GM12873 (cell line): Measurements from ENCODE around the gene P2RX3.

ENCODE experiments used
- CTCF ChIP-seq: IDR thresholded peaks from 2 replicates; pipeline ENCODE4 v1.5.1; 2012; ENCODE audit warnings: low read depth, mild to moderate bottlenecking, moderate library complexity, low read length, control low read depth; ENCODE audit not compliant: insufficient read depth; ENCODE audit errors: missing control alignments

The P2RX3 gene

GRCh38 chr11:57387289-57388030, 49.3 kb downstream of the P2RX3 start:
- TF ChIP-seq CTCF, result no peak

- TF ChIP-seq CTCF, result no peak
Measured at GRCh38 chr11:57390535-57390934, 52.4 kb downstream of the P2RX3 start, which contains the start of gene PRG2. PRG2 (minus strand) TSS chr11:57390650; CDS start chr11:57389944, 706 bp downstream.

- no peak for TF ChIP-seq CTCF
Measured at GRCh38 chr11:57391111-57391510, 53.0 kb downstream of the P2RX3 start.

- no peak for TF ChIP-seq CTCF
Measured at GRCh38 chr11:57391539-57391938, 53.4 kb downstream of the P2RX3 start.

GRCh38 chr11:57392066-57392762, 54.1 kb downstream of the P2RX3 start:
- no peak for TF ChIP-seq CTCF

- TF ChIP-seq CTCF, result no peak
Measured at GRCh38 chr11:57392763-57393105, 54.6 kb downstream of the P2RX3 start.

GRCh38 chr11:57394203-57394965, 56.2 kb downstream of the P2RX3 start:
- TF ChIP-seq CTCF, result no peak
